Measurements from ENCODE around the gene AGRN. TPM values are rescaled to one million over a fixed set of nuclear protein-coding genes. Genes with fewer than 3 reads are reported as not detected.

The AGRN gene
- polyA plus RNA-seq, 1 experiment: 41.2 TPM

DNA sequence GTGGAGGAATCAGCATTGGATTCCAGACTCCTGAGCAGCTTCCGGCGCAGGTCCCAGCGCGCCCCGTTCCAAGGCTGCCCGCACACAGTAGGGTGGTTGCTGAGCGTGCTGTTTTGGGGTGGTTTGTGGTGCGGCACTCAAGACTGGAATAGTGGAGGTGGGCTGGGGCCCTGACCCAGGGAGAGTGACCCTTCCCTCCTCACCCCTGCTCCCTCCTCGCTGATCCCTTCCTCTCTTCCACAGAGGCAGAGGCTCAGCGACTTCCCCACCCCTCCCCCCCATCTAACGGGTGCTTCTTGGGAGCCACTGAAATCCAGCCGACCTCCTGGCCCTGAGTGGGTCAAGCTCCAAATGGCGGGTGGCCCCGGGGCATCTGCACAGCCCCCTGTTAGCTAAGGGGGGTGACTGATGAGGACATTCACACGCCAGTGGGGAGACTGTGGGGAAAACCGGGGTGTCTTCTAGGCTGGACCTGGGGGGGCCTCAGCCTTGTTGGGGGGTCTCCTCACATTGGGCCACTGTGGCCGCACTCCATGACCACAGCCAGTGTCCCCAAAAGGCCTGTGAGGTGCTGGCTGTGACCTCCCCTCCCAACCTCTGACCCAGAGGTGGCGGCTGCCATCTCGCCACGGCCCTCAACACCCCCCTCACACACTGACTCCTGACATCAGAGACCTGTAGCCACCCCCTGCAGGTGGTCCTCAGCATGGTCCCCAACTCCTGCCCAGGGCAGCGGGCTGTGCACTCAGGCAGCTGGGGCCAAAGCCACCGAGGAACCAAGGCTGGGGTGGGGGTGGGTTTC is 16.1 kb upstream of the AGRN start:
- TF ChIP-seq, protein P1, sequence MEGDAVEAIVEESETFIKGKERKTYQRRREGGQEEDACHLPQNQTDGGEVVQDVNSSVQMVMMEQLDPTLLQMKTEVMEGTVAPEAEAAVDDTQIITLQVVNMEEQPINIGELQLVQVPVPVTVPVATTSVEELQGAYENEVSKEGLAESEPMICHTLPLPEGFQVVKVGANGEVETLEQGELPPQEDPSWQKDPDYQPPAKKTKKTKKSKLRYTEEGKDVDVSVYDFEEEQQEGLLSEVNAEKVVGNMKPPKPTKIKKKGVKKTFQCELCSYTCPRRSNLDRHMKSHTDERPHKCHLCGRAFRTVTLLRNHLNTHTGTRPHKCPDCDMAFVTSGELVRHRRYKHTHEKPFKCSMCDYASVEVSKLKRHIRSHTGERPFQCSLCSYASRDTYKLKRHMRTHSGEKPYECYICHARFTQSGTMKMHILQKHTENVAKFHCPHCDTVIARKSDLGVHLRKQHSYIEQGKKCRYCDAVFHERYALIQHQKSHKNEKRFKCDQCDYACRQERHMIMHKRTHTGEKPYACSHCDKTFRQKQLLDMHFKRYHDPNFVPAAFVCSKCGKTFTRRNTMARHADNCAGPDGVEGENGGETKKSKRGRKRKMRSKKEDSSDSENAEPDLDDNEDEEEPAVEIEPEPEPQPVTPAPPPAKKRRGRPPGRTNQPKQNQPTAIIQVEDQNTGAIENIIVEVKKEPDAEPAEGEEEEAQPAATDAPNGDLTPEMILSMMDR (IDR thresholded peaks at IDR 0.05; ENCODE audit: insufficient read depth, low read depth, low read length): no peak
- POLR2A ChIA-PET: no interaction called here
- Histone ChIP-seq H3K27me3 (ENCODE audit: control insufficient read depth, insufficient read depth, low read length) (no peaks in the 10 kb centered on the region), H3K36me3 (ENCODE audit: control insufficient read depth, insufficient read depth, low read length) (no peaks in the 10 kb centered on the region; the same call in none of the 2 replicates), H3K4me3 (ENCODE audit: low read depth, low read length) (no peak overlapping the region)
- CTCF ChIA-PET: interaction anchor here (1.1 to 3.1 kb wide), 2 partner anchors 15 to 21 kb away, joined by 3 to 45 read pairs; partner anchors contain the start of gene PERM1
- DNase-seq (ENCODE audit: low read depth): no peak

DNA sequence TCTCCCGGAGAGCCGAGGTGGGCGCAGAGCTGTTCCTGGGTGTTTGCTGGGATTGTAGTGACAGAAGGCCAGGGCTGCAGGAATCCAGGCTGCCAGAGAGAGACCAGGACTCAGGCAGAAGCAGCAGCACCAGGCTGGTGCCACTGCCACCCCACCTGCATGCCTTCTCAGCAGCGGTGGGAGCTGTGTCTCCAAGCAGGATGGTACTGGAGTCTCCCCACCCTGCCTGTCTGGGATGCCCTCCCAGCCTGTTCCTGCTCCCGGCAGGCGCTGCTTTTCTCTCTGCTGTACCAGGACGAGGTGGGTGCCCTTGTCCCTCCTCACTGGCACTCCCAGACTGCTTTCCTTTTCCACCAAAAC is 15.5 kb upstream of the AGRN start:
- no peaks in the 10 kb centered on the region for H3K27me3 ChIP-seq (ENCODE audit: control insufficient read depth, insufficient read depth, low read length)
- ChIA-PET POLR2A (no interaction called here), CTCF (interaction anchor here (1.1 to 1.6 kb wide), 2 partner anchors 20 to 135 kb away, joined by 3 to 12 read pairs; no protein-coding TSS in a partner anchor)
- no peaks in the 10 kb centered on the region; the same call in none of the 2 replicates for H3K36me3 ChIP-seq (ENCODE audit: control insufficient read depth, insufficient read depth, low read length)
- H3K4me3 ChIP-seq (ENCODE audit: low read depth, low read length): no peak overlapping the region
- TF ChIP-seq, protein P1 (IDR thresholded peaks at IDR 0.05; ENCODE audit: insufficient read depth, low read depth, low read length): no peak
- no peak for DNase-seq (ENCODE audit: low read depth)

DNA sequence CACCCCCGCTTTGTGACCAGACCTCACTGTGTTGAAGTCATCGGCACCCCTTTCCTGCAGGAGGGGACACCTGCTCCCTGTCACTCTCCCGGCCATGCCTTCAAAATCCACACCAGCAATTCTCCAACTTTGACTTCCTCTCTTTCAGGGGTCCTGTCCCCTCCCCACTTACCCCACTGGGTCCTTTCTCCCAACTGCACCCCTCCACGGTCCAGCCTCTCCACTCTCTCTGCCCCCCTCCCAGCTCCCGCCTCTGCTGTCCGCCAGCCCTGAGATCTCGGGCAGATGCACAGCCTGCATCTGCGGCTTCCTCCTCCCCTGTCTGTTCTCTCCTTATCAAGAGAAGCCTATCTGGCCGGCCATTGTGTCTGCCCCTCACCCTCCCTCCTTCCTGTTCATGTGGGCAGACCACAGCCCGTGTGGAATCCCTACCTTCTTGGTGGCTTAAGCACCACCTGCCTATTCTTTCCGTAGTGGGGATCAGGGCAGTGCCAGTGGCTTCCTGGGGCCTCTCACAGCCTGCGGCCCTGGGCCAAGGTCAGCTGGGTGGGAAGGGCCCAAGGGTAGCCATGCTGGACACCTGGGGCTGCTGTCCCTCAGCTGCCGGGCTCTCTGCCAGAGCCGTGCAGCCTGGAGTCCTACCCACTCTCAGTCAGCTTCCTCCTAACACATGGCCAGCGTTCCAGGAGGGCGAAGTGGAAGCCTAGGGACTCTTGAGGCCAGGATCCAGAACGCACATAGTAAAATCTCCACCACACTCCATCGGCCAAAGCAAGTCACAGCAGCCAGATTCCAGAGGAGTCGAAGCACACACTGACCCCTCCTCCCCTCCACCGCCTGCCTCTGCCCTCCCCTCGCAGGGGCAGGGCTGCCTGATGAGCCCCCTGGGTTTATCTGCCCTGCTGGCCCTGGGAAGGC is 14.9 kb upstream of the AGRN start:
- Histone ChIP-seq H3K36me3 (ENCODE audit: control insufficient read depth, insufficient read depth, low read length) (no peaks in the 10 kb centered on the region; the same call in none of the 2 replicates), H3K4me3 (ENCODE audit: low read depth, low read length) (no peak overlapping the region), H3K27me3 (ENCODE audit: control insufficient read depth, insufficient read depth, low read length) (no peaks in the 10 kb centered on the region)
- DNase-seq (ENCODE audit: low read depth): peak; percentile 45
- ChIA-PET CTCF (interaction anchor here (0.7 to 1.6 kb wide), 3 partner anchors 21 to 333 kb away, joined by 3 to 12 read pairs (median 3); no protein-coding TSS in a partner anchor), POLR2A (interaction anchor here (0.5 kb wide), 1 partner anchor 370 kb away, joined by 5 read pairs; the partner anchor contains the start of gene AURKAIP1)
- TF ChIP-seq, protein P1 (IDR thresholded peaks at IDR 0.05; ENCODE audit: insufficient read depth, low read depth, low read length): no peak

DNA sequence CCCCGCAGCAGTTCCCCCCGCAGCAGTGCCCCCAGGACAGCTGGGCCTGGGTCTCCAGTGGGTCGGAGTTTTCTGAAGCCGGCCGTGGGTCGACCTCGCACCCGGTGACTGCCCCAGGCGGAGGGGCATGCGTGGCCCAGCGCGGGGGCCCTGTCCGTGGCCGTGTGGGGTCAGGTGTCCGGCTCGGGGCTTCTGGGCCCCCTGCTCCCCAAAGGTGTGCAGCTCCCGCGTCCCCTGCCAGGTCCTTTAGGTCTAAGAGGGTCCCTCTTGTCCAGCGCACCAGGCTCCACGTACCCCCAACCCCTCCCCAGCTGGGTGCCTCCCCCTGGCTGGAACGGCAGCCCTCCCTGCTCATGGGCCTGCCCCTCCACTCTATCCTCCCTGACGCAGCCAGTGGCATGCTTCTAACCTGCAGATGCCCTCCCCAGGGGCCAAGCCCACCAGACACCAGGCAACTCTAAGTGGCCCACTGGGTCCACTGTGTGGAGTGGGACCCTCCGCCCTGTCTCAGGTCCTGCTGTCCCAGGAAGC is 14.1 kb upstream of the AGRN start:
- H3K27me3 ChIP-seq (ENCODE audit: control insufficient read depth, insufficient read depth, low read length): no peaks in the 10 kb centered on the region
- DNase-seq (ENCODE audit: low read depth): no peak
- no peak overlapping the region for H3K4me3 ChIP-seq (ENCODE audit: low read depth, low read length)
- POLR2A ChIA-PET: no interaction called here
- CTCF ChIA-PET: interaction anchor here (1.6 to 2.2 kb wide), 2 partner anchors 13 to 21 kb away, joined by 5 to 12 read pairs; no protein-coding TSS in a partner anchor
- TF ChIP-seq, protein P1 (IDR thresholded peaks at IDR 0.05; ENCODE audit: insufficient read depth, low read depth, low read length): no peak
- H3K36me3 ChIP-seq (ENCODE audit: control insufficient read depth, insufficient read depth, low read length): no peaks in the 10 kb centered on the region; the same call in none of the 2 replicates
